GM19023 (cell line): ENCODE results near the gene FAM90A26.
"Not testable (repeated sequence)": the region's sequence is repeated elsewhere in the genome, so short reads cannot be mapped to it uniquely, and the experiment has no call there.

Experiments
- ATAC-seq: cut with Tn5 transposase; IDR thresholded peaks from one replicate; pipeline ENCODE4 v1.9.1; 2021; ENCODE audit warnings: mild to moderate bottlenecking, moderate library complexity; ENCODE audit not compliant: unreplicated experiment

Gene FAM90A26

GRCh38 chr4:9169791-9170459 lies at the start of gene FAM90A26:
FAM90A26 (plus strand) TSS chr4:9170409; CDS start chr4:9173173, 2,764 bp downstream.
- not testable (repeated sequence) for ATAC-seq

- ATAC-seq: not testable (repeated sequence)
These were observed 47.5 kb upstream of the FAM90A26 start for GRCh38 chr4:9122711-9123110.

GRCh38 chr4:9123572-9124007 lies 46.6 kb upstream of the FAM90A26 start:
- not testable (repeated sequence) for ATAC-seq

- ATAC-seq: not testable (repeated sequence)
These were observed 44.5 kb upstream of the FAM90A26 start for GRCh38 chr4:9125601-9126161.

GRCh38 chr4:9131420-9131819 lies 38.8 kb upstream of the FAM90A26 start:
- ATAC-seq: not testable (repeated sequence)

GRCh38 chr4:9132849-9133248 lies 37.4 kb upstream of the FAM90A26 start:
- not testable (repeated sequence) for ATAC-seq

- ATAC-seq: not testable (repeated sequence)
These were observed 36.2 kb upstream of the FAM90A26 start for GRCh38 chr4:9134011-9134410.

- not testable (repeated sequence) for ATAC-seq
These were observed 35.7 kb upstream of the FAM90A26 start for GRCh38 chr4:9134556-9134955.

GRCh38 chr4:9141050-9141449 lies 29.2 kb upstream of the FAM90A26 start:
- not testable (repeated sequence) for ATAC-seq

- not testable (repeated sequence) for ATAC-seq
These were observed 27.4 kb upstream of the FAM90A26 start for GRCh38 chr4:9142786-9143185.

GRCh38 chr4:9143421-9144080 lies 26.7 kb upstream of the FAM90A26 start:
- ATAC-seq: no peak

- ATAC-seq: no peak
These were observed 23.2 kb upstream of the FAM90A26 start for GRCh38 chr4:9146967-9147366.

GRCh38 chr4:9147368-9147767 lies 22.8 kb upstream of the FAM90A26 start:
- ATAC-seq: not testable (repeated sequence)

GRCh38 chr4:9148611-9149409 lies 21.4 kb upstream of the FAM90A26 start:
- not testable (repeated sequence) for ATAC-seq

- ATAC-seq: not testable (repeated sequence)
These were observed 18.4 kb upstream of the FAM90A26 start for GRCh38 chr4:9151809-9152179.

GRCh38 chr4:9152180-9153007 lies 17.8 kb upstream of the FAM90A26 start:
- not testable (repeated sequence) for ATAC-seq

GRCh38 chr4:9153008-9153570 lies 17.1 kb upstream of the FAM90A26 start:
- not testable (repeated sequence) for ATAC-seq

- not testable (repeated sequence) for ATAC-seq
These were observed 16.5 kb upstream of the FAM90A26 start for GRCh38 chr4:9153571-9154157.

GRCh38 chr4:9155101-9155886 lies 14.9 kb upstream of the FAM90A26 start:
- ATAC-seq: not testable (repeated sequence)
